GM13977 (cell line): ENCODE measurements around the gene CCDC187.

Source experiments
- DNase-seq: peaks from one replicate; pipeline ENCODE4 v3.0.0; 2012; ENCODE audit warnings: low spot score
- in situ Hi-C: fragments of 300-500 bp; cut with MboI; formaldehyde crosslinking; loops from one replicate; pipeline ENCODE4 v1.12.0; 2022; ENCODE audit warnings: low sequenced_read_pairs, low pct_unique_long_range_greater_than_20kb, mixed read lengths, inconsistent platforms; ENCODE audit not compliant: unreplicated experiment
- TF ChIP-seq, protein P1 (sequence below): IDR thresholded peaks from 2 replicates; pipeline ENCODE4 v1.5.1; 2012; ENCODE audit warnings: mild to moderate bottlenecking, control low read depth; ENCODE audit not compliant: insufficient read depth; ENCODE audit errors: extremely low read depth, missing control alignments

Gene CCDC187

DNA sequence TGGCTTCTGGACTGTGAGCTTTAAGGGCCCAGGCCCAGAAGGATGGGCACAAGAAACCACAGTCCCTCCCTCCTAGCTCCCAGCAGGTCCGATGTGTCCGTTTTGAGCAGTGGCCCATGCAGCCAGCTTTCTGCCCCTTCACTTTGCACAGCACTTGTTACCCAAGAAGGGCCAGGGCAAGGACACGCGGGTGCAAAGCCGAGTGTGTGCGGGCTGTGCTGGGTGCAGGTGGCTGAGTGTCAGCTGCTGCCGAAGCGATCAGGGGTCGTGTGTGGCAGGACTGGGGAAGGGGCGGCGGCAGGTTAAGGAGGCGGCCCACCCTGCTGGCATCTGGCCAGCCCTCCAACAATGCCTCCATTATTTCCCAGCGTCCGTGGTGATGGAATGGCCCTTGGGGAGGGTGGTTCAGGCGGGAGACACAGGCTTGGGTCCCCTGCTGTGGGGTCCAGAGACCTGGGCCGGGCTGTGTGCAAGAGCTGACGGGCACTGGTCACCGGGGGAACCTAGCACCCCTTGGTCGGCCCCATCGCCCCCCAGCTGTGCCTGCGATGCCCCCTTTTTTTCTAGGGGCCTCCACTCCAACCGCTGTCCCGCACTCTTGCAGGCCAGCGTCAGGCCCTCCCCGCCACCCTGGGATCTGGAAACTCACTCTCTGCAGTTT is 99.6 kb downstream of the CCDC187 start:
- TF ChIP-seq, protein P1, sequence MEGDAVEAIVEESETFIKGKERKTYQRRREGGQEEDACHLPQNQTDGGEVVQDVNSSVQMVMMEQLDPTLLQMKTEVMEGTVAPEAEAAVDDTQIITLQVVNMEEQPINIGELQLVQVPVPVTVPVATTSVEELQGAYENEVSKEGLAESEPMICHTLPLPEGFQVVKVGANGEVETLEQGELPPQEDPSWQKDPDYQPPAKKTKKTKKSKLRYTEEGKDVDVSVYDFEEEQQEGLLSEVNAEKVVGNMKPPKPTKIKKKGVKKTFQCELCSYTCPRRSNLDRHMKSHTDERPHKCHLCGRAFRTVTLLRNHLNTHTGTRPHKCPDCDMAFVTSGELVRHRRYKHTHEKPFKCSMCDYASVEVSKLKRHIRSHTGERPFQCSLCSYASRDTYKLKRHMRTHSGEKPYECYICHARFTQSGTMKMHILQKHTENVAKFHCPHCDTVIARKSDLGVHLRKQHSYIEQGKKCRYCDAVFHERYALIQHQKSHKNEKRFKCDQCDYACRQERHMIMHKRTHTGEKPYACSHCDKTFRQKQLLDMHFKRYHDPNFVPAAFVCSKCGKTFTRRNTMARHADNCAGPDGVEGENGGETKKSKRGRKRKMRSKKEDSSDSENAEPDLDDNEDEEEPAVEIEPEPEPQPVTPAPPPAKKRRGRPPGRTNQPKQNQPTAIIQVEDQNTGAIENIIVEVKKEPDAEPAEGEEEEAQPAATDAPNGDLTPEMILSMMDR, result no peak
- no peak for DNase-seq
- in situ Hi-C loops, result no loop called here

DNA sequence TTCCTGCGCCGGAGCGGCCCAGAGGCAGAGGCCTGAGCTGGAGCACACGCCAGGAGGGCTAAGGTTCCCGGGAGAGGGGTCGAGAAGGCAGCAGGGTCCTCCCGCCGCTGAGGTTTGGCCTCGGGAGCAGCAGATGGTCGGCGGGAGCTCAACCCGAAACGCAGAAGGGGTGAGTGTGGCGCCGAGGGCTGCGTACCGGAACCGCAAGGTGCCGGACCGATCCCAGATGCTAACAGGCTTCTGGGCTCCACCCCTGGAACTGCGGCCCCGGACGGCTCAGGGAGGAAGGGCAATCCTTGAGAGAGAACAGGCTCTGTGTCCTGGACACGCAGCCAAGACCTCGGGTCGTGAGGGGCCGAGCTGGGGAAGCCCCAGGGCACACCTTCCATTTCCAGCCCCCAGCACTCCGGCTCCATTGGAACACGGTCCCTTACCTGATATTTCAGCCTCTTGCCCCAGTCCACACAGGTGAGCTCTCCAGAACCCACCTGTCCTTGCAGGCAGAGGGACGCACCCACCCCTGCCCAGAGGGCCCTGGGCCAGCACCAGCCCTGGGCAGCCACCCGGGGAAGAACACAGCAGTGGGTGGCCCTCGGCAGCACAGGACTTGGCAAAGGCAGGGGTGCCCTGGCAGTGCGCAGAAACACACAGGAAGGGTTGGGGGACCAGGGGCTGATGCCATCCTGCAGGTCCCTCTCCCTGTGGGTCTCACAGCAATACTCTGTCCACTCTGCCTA is 100.3 kb downstream of the CCDC187 start:
- TF ChIP-seq, protein P1, result no peak
- in situ Hi-C loops, result no loop called here
- DNase-seq, result peak; percentile 59

DNA sequence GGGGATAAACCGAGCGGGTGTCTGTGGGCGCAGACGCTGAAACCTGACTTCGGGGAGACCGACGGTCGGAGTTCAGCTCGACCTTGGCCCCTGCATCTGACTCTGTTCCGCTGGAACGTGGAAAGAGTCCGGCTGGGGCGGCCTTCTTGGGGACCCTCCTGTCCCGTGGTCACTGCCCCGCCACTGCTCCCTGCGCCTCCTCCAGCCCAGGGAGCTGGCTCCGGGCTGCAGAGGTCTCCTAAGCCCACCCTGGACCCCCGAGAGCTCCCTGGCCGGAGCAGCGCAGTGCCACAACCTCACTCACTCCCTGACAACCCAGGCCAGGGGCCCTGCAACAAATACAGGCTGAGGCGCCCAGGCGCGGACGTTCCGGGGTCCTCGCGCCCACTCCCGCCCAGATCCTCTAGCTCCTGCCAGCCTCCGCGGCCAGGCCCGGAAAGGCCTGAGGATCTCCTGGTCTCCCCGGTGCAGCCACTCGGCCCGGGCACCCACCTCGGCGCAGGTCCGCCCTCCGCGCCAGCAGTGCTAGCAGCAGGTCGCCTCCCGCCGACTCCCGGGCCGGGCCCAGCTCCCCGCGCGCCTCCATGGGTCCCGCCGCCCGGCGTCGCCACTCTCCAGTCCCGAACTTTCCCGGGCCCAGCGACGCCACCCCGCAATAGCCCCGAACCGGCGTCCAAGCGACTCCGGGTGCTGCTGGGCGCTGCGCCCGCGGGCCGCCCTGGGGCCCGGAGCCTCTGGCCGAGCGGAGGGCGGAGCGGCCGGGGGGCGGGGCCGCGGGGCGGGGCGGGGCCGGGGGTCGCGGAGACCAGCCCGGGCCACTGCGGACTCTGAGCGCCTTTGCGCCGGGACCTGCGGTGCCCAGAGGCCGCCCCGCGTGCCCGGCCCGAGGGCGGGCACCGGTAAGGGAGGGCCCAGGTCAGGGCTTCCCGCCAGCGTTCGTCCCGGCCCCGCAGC is 101.2 kb downstream of the CCDC187 start:
- TF ChIP-seq, protein P1, result no peak
- no peak for DNase-seq
- in situ Hi-C loops, result no loop called here

DNA sequence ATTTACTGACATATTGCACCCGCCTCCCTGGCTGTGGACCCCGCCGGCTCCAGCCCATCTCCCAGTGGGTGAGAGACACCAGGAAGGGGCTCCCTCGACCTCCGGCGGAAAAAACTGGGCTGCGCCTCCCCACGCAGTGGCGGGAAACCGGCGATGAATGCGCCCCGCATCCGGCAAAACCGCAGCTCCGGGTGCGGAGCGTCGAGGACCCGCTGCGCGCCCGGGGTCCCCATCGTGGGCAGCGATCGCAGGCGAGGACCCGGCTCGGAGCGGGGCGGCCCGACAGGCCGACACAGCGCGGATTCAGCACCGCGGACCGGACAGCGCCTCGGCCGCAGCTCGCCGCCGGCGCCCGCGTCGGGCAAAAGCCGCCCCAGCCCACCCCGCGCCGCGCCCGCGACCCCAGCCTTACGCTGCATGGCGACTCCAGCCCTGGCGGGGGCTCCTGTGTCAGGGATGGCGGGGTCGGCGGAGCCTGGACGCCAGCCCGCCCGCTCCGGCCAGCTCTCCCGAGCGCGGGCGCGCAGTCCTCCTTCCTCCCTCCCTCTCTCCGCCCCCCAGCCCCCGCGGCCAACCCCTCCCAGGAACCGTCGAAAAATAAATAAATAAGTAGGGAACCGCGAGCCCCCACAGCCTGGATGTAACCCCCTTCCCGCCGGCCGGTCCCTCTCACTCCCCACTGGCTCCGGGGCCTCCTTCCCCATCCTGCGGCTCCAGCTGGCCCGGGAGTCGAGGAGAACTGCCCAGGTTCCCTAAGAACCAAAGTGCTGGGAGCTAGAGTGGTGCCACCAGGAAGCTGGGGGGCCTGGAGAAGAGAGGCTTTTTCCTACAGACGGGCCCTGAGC is 102.1 kb downstream of the CCDC187 start:
- TF ChIP-seq, protein P1, result no peak
- peak; percentile 75 for DNase-seq
- in situ Hi-C loops, result no loop called here

DNA sequence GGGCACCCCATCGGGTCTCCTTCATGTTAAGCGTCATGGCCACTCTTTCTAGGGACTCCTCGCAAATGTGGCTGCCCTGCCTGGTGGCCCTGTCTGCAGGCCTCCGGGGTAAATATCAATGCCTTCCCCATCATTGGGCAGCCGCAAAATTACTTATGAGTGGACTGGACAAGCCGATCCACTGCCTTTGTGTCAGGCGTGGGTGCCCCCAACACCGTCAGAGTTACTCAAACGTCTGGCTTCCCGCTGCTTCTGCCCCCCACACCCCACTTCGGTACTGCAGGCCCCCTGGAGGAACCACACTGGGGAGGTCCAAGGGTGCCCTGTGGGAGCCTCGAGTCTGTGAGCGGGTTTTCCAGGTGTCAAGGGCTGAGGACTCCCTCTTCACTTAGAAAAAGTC is 102.7 kb downstream of the CCDC187 start:
- in situ Hi-C loops, result no loop called here
- TF ChIP-seq, protein P1, result no peak
- DNase-seq, result no peak
